Omental fat pad (tissue), 4 donors: ENCODE data around the gene NEU3. TPM values are rescaled to one million over a fixed set of nuclear protein-coding genes. Genes with fewer than 3 reads are reported as not detected.

Experiments used
- ATAC-seq: fragments of 150-250 bp; one replicate; pipeline ENCODE4 v1.9.1; 2016; ENCODE audit warnings: mild to moderate bottlenecking, moderate library complexity; ENCODE audit not compliant: low FRiP score
- DNase-seq: peaks from one replicate; pipeline ENCODE4 v3.0.0-alpha.2; 2019; ENCODE audit warnings: low spot score
- total RNA-seq, 4 donors: library from RNA; depleted of rRNA; stranded (reverse); fragments of >200 nt; gene quantifications; one replicate each; pipeline ENCODE4 v1.1.0, GENCODE V29; 2016
- TF ChIP-seq, protein P1 (sequence below), 3 donors: fragments of 450-650 bp; IDR thresholded peaks; one replicate each; pipeline ENCODE4 v1.5.1; 2016 to 2017; ENCODE audit warnings: antibody characterized with exemption in 3 of 3, mild to moderate bottlenecking in 3 of 3, moderate library complexity in 2 of 3

The NEU3 gene
- total RNA-seq, 4 donors from 2014 or later, result 4.6 to 9.6 (median 6.2) TPM

GRCh38 chr11:74950374-74950969 lies 38.3 kb upstream of the NEU3 start:
- no peak for DNase-seq
- TF ChIP-seq, protein P1, sequence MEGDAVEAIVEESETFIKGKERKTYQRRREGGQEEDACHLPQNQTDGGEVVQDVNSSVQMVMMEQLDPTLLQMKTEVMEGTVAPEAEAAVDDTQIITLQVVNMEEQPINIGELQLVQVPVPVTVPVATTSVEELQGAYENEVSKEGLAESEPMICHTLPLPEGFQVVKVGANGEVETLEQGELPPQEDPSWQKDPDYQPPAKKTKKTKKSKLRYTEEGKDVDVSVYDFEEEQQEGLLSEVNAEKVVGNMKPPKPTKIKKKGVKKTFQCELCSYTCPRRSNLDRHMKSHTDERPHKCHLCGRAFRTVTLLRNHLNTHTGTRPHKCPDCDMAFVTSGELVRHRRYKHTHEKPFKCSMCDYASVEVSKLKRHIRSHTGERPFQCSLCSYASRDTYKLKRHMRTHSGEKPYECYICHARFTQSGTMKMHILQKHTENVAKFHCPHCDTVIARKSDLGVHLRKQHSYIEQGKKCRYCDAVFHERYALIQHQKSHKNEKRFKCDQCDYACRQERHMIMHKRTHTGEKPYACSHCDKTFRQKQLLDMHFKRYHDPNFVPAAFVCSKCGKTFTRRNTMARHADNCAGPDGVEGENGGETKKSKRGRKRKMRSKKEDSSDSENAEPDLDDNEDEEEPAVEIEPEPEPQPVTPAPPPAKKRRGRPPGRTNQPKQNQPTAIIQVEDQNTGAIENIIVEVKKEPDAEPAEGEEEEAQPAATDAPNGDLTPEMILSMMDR (IDR thresholded peaks at IDR 0.05), result no peak
- ATAC-seq, result no peak

DNA sequence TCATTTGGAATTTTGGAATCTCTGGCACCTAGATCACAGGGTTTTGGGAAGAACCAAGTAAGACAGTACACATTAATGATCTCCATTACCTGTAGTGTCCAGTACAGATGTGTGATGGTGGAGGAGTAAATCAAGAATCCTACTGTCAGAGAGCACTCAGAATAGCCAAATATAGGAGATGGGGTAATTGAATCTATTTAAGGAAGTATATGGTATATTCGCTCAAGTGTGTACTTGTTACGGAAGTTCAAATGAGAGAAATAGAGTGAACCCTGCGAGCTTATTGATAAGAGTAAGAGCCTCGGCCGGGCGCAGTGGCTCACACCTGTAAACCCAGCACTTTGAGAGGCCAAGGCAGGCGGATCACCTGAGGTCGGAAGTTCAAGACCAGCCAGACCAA lies 37.5 kb upstream of the NEU3 start:
- no peak for DNase-seq
- TF ChIP-seq, protein P1 (IDR thresholded peaks at IDR 0.05), result no peak
- ATAC-seq, result no peak

GRCh38 chr11:74952752-74953151 lies 36.0 kb upstream of the NEU3 start:
- no peak for ATAC-seq
- TF ChIP-seq, protein P1 (IDR thresholded peaks at IDR 0.05), result no peak
- DNase-seq, result no peak

GRCh38 chr11:74953451-74953850 lies 35.3 kb upstream of the NEU3 start:
- no peak for DNase-seq
- no peak for ATAC-seq
- TF ChIP-seq, protein P1 (IDR thresholded peaks at IDR 0.05), result no peak

- ATAC-seq (no peak), DNase-seq (no peak)
- TF ChIP-seq, protein P1 (IDR thresholded peaks at IDR 0.05), result no peak
Observed at GRCh38 chr11:74954199-74954598, 34.5 kb upstream of the NEU3 start.

- TF ChIP-seq, protein P1 (IDR thresholded peaks at IDR 0.05), result no peak
- DNase-seq (no peak), ATAC-seq (no peak)
Observed at GRCh38 chr11:74956397-74957015, 32.2 kb upstream of the NEU3 start.
